ENCODE results near the gene APMAP. TPM values are rescaled to one million over a fixed set of nuclear protein-coding genes. Genes with fewer than 3 reads are reported as not detected.

Gene APMAP
- total RNA-seq, 2 donors from 2014 or later, result 70.5 to 93.8 TPM

- whole genome bisulfite sequencing, result 67% methylated on average over 3 of the region's 3 CpGs
- Histone ChIP-seq H3K4me1 (replicated peaks) (no peaks in the 10 kb centered on the region), H3K36me3 (no peaks in the 10 kb centered on the region), H3K27ac (no peak overlapping the region), H3K27me3 (replicated peaks; ENCODE audit: insufficient read depth) (no peaks in the 10 kb centered on the region), H3K9me3 (no peaks in the 10 kb centered on the region), H3K4me3 (no peak overlapping the region)
- no peak for TF ChIP-seq POLR2A (IDR thresholded peaks at IDR 0.05)
- TF ChIP-seq CTCF (IDR thresholded peaks at IDR 0.05), result no peak
- TF ChIP-seq POLR2AphosphoS5 (IDR thresholded peaks at IDR 0.05), result no peak
- intact Hi-C loops (cut with DNase I), result no loop called here
- DNase-seq (ENCODE audit: low spot score), result no peak
Observed at GRCh38 chr20:24955045-24955444, 37.5 kb downstream of the APMAP start.

GRCh38 chr20:24954566-24954965 is 38.0 kb downstream of the APMAP start:
- no peak for DNase-seq (ENCODE audit: low spot score)
- no peak for TF ChIP-seq CTCF (IDR thresholded peaks at IDR 0.05)
- TF ChIP-seq POLR2A (IDR thresholded peaks at IDR 0.05), result no peak
- TF ChIP-seq POLR2AphosphoS5 (IDR thresholded peaks at IDR 0.05), result no peak
- intact Hi-C loops (cut with DNase I), result no loop called here
- no peak overlapping the region for H3K4me3 ChIP-seq
- no peak overlapping the region for H3K27ac ChIP-seq
- H3K27me3 ChIP-seq (replicated peaks; ENCODE audit: insufficient read depth), result no peaks in the 10 kb centered on the region
- no peaks in the 10 kb centered on the region for H3K36me3 ChIP-seq
- WGBS, result 79% methylated on average over 2 of the region's 2 CpGs
- H3K9me3 ChIP-seq, result no peaks in the 10 kb centered on the region
- H3K4me1 ChIP-seq (replicated peaks), result no peaks in the 10 kb centered on the region

- no peak for DNase-seq (ENCODE audit: low spot score)
Observed at GRCh38 chr20:24954151-24954550, 38.4 kb downstream of the APMAP start.

GRCh38 chr20:24953621-24954133 is 38.9 kb downstream of the APMAP start:
- no peak for DNase-seq (ENCODE audit: low spot score)
- H3K4me1 ChIP-seq (replicated peaks), result no peaks in the 10 kb centered on the region
- H3K9me3 ChIP-seq, result no peaks in the 10 kb centered on the region
- TF ChIP-seq POLR2A (IDR thresholded peaks at IDR 0.05) (no peak), CTCF (IDR thresholded peaks at IDR 0.05) (no peak), POLR2AphosphoS5 (IDR thresholded peaks at IDR 0.05) (no peak)
- H3K27me3 ChIP-seq (replicated peaks; ENCODE audit: insufficient read depth), result no peaks in the 10 kb centered on the region
- H3K36me3 ChIP-seq, result no peaks in the 10 kb centered on the region
- no peak overlapping the region for H3K27ac ChIP-seq
- H3K4me3 ChIP-seq, result no peak overlapping the region
- intact Hi-C loops (cut with DNase I), result no loop called here
- WGBS, result 79% methylated on average over 16 of the region's 16 CpGs

More at GRCh38 chr20:24954151-24954550, 38.4 kb downstream of the APMAP start:
- Histone ChIP-seq H3K27ac (no peak overlapping the region), H3K4me3 (no peak overlapping the region), H3K27me3 (replicated peaks; ENCODE audit: insufficient read depth) (no peaks in the 10 kb centered on the region), H3K4me1 (replicated peaks) (no peaks in the 10 kb centered on the region), H3K9me3 (no peaks in the 10 kb centered on the region), H3K36me3 (no peaks in the 10 kb centered on the region)
- TF ChIP-seq CTCF (IDR thresholded peaks at IDR 0.05), result no peak
- TF ChIP-seq POLR2A (IDR thresholded peaks at IDR 0.05), result no peak
- TF ChIP-seq POLR2AphosphoS5 (IDR thresholded peaks at IDR 0.05), result no peak
- 84% methylated on average over 8 of the region's 8 CpGs for WGBS
- intact Hi-C loops (cut with DNase I), result no loop called here

GRCh38 chr20:24953209-24953575 is 39.4 kb downstream of the APMAP start:
- intact Hi-C loops (cut with DNase I), result no loop called here
- DNase-seq (ENCODE audit: low spot score), result no peak

More at GRCh38 chr20:24953209-24953575, 39.4 kb downstream of the APMAP start:
- H3K4me1 ChIP-seq (replicated peaks), result no peaks in the 10 kb centered on the region
- TF ChIP-seq POLR2A (IDR thresholded peaks at IDR 0.05) (no peak), CTCF (IDR thresholded peaks at IDR 0.05) (no peak), POLR2AphosphoS5 (IDR thresholded peaks at IDR 0.05) (no peak)
- 47% methylated on average over 8 of the region's 8 CpGs for WGBS
- H3K27me3 ChIP-seq (replicated peaks; ENCODE audit: insufficient read depth), result no peaks in the 10 kb centered on the region
- H3K36me3 ChIP-seq, result no peaks in the 10 kb centered on the region
- no peak overlapping the region for H3K4me3 ChIP-seq
- no peak overlapping the region for H3K27ac ChIP-seq
- no peaks in the 10 kb centered on the region for H3K9me3 ChIP-seq

Data from prostate gland (tissue), 2 donors.